Measurements from ENCODE around the gene KRT85.

- TF ChIP-seq CTCF (IDR thresholded peaks at IDR 0.05 in 2 of 3, conservative IDR thresholded peaks at IDR 0.05 in 1 of 3; ENCODE audit: control insufficient read depth in 2 of 3, extremely low read depth in 1 of 3, insufficient read depth in 1 of 3, low read depth in 3 of 3, low read length in 3 of 3): peak; percentile 11 to 40 (median 33); a peak in 4 of 6 replicates
- no peak for TF ChIP-seq POLR2A (IDR thresholded peaks at IDR 0.05; ENCODE audit: low read depth, low read length)
- TF ChIP-seq CHD1 (IDR thresholded peaks at IDR 0.05; ENCODE audit: low read depth, low read length): no peak
- no peak for TF ChIP-seq MLLT1 (IDR thresholded peaks at IDR 0.05)
- TF ChIP-seq EP300 (IDR thresholded peaks at IDR 0.05; ENCODE audit: borderline replicate concordance in 1 of 2, control insufficient read depth in 1 of 2, low read depth in 2 of 2, low read length in 2 of 2): no peak
- no peak for TF ChIP-seq ZBED1 (IDR thresholded peaks at IDR 0.05; ENCODE audit: borderline replicate concordance)
- TF ChIP-seq ATF3 (IDR thresholded peaks at IDR 0.05; ENCODE audit: borderline replicate concordance, extremely low read depth, low read depth, low read length): no peak
- TF ChIP-seq JUND (IDR thresholded peaks at IDR 0.05; ENCODE audit: low read depth, low read length): no peak
- TF ChIP-seq SMAD5 (IDR thresholded peaks at IDR 0.05; ENCODE audit: low read depth): no peak
- no peak for TF ChIP-seq USF1 (IDR thresholded peaks at IDR 0.05; ENCODE audit: borderline replicate concordance, extremely low read length, insufficient read depth, low read depth, low read length)
- TF ChIP-seq TCF7 (IDR thresholded peaks at IDR 0.05; ENCODE audit: borderline replicate concordance): no peak
- no peak for TF ChIP-seq RFX5 (IDR thresholded peaks at IDR 0.05; ENCODE audit: low read depth, low read length)
- TF ChIP-seq BRCA1 (IDR thresholded peaks at IDR 0.05; ENCODE audit: low read depth, low read length): no peak
Observed at GRCh38 chr12:52362118-52362726, 5.1 kb downstream of the KRT85 start.
